Parathyroid adenoma (tissue), 2 donors: Measurements from ENCODE around the gene ACVRL1.

Experiments
- H2AFZ ChIP-seq: fragments of 300-600 bp; sonication (generic); one replicate; pipeline ENCODE4 v1.7.0; 2017; ENCODE audit warnings: antibody characterized with exemption, mild to moderate bottlenecking
- H3K27ac ChIP-seq: fragments of 300-600 bp; sonication (generic); one replicate; pipeline ENCODE4 v1.7.0; 2017
- H3K27me3 ChIP-seq: fragments of 300-600 bp; sonication (generic); one replicate; pipeline ENCODE4 v1.7.0; 2017; ENCODE audit warnings: low read length; ENCODE audit not compliant: control insufficient read depth, insufficient read depth
- H3K36me3 ChIP-seq: fragments of 300-600 bp; sonication (generic); one replicate; pipeline ENCODE4 v1.7.0; 2017; ENCODE audit warnings: low read length; ENCODE audit not compliant: control insufficient read depth, insufficient read depth
- H3K4me1 ChIP-seq: fragments of 300-600 bp; sonication (generic); one replicate; pipeline ENCODE4 v1.7.0; 2017; ENCODE audit warnings: control low read depth
- H3K4me2 ChIP-seq: fragments of 300-600 bp; sonication (generic); one replicate; pipeline ENCODE4 v1.7.0; 2017; ENCODE audit warnings: low read length
- H3K4me3 ChIP-seq: fragments of 300-600 bp; sonication (generic); one replicate; pipeline ENCODE4 v1.7.0; 2017; ENCODE audit warnings: low read depth, low read length
- H3K79me2 ChIP-seq: fragments of 300-600 bp; sonication (generic); one replicate; pipeline ENCODE4 v1.7.0; 2017; ENCODE audit warnings: control low read depth
- H3K9ac ChIP-seq: fragments of 300-600 bp; sonication (generic); one replicate; pipeline ENCODE4 v1.7.0; 2017; ENCODE audit warnings: mild to moderate bottlenecking
- H3K9me3 ChIP-seq: fragments of 300-600 bp; sonication (generic); one replicate; pipeline ENCODE4 v1.7.0; 2017; ENCODE audit warnings: low read length; ENCODE audit not compliant: control insufficient read depth
- TF ChIP-seq, protein P1 (sequence below): fragments of 300-600 bp; sonication (generic); IDR thresholded peaks from one replicate; pipeline ENCODE4 v1.7.0; 2017; ENCODE audit warnings: antibody characterized with exemption, mild to moderate bottlenecking
- donor health status: primary hyperparathyroidism.

ACVRL1 gene

DNA sequence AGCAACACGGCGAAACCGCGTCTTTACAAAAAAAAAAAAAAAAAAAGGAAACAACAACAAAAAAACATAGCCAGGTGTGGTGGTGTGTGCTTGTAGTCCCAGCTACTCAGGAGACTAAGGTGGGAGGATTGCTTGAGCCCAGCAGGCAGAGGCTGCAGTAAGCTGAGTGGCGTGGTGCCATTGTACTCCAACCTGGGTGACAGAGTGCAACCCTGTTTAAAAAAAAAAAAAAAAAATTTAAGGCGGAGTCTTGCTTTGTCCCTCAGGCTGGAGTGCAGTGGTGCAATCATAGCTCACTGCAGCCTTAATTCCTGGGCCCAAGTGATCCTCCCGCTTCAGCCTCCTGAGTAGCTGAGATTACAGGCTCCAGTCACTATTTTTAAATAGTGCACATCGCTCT lies 40.5 kb upstream of the ACVRL1 start:
- Histone ChIP-seq H3K36me3 (no peaks in the 10 kb centered on the region), H3K27me3 (no peaks in the 10 kb centered on the region), H3K4me3 (no peak overlapping the region), H3K9me3 (no peaks in the 10 kb centered on the region), H3K4me1 (peaks cover 15% of the 10 kb centered on the region), H3K79me2 (no peaks in the 10 kb centered on the region), H3K9ac (no peak overlapping the region), H3K27ac (no peak overlapping the region), H3K4me2 (no peak overlapping the region), H2AFZ (no peak overlapping the region)
- TF ChIP-seq, protein P1, sequence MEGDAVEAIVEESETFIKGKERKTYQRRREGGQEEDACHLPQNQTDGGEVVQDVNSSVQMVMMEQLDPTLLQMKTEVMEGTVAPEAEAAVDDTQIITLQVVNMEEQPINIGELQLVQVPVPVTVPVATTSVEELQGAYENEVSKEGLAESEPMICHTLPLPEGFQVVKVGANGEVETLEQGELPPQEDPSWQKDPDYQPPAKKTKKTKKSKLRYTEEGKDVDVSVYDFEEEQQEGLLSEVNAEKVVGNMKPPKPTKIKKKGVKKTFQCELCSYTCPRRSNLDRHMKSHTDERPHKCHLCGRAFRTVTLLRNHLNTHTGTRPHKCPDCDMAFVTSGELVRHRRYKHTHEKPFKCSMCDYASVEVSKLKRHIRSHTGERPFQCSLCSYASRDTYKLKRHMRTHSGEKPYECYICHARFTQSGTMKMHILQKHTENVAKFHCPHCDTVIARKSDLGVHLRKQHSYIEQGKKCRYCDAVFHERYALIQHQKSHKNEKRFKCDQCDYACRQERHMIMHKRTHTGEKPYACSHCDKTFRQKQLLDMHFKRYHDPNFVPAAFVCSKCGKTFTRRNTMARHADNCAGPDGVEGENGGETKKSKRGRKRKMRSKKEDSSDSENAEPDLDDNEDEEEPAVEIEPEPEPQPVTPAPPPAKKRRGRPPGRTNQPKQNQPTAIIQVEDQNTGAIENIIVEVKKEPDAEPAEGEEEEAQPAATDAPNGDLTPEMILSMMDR = no peak

DNA sequence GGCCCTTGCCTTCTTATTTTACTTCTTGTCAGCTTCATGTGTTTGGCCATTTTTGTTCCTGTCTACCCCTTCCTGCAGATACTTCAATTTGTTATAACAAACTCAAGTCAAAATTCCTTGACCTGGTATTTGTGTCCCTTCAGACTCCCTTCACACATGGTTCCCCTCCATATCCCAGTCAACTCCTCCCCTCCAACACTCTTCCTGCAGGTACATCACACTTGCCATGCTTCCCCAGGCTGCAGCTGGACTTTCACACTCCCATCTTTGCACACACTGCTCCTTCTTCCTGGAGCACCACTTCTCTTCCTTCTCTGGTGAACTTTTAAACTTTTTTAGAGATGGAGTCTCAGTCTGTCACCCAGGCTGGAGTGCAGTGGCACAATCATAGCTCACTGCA lies 39.9 kb upstream of the ACVRL1 start:
- Histone ChIP-seq H3K4me2 (no peak overlapping the region), H3K4me1 (peaks cover 15% of the 10 kb centered on the region), H3K4me3 (no peak overlapping the region), H3K79me2 (no peaks in the 10 kb centered on the region), H3K9ac (no peak overlapping the region), H3K9me3 (no peaks in the 10 kb centered on the region), H3K27me3 (no peaks in the 10 kb centered on the region), H2AFZ (no peak overlapping the region), H3K36me3 (no peaks in the 10 kb centered on the region), H3K27ac (no peak overlapping the region)
- TF ChIP-seq, protein P1 = no peak

DNA sequence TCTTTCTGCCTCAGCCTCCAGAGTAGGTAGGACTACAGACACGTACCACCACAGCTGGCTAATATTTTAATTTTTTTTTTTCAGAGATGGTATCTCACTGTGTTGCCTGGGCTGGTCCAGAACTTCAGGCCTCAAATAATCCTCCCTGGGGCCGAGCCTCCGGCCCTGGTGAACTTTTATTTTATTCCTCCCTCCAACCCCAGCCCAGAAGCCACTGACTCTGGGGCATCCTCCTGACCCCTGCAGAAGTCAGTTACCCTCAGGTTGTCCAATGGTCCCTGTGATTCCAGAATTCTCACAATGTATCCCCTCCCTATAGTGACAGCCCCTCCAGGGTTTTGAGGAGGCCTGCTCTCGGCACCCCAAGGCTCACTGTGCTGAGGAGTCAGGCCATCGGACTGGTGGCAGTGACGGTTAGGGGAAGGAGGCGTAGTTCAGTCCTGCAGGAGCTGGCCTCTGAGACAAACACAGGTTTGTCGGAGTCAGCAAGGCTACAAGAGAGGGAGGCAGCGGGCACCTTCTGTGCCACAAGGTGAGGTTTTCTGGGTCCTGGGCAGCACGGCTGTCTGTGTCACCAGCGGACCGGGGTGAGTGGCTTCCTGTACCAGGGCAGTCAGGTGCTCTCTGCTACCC lies 39.4 kb upstream of the ACVRL1 start:
- H3K79me2 ChIP-seq = no peaks in the 10 kb centered on the region
- H3K27me3 ChIP-seq = no peaks in the 10 kb centered on the region
- no peaks in the 10 kb centered on the region for H3K9me3 ChIP-seq
- no peak overlapping the region for H3K9ac ChIP-seq
- H3K4me1 ChIP-seq = peaks cover 15% of the 10 kb centered on the region
- H3K27ac ChIP-seq = no peak overlapping the region
- peak overlapping the region; percentile 12 for H2AFZ ChIP-seq
- no peaks in the 10 kb centered on the region for H3K36me3 ChIP-seq
- TF ChIP-seq, protein P1 = no peak
- no peak overlapping the region for H3K4me3 ChIP-seq
- peak overlapping the region; percentile 29 for H3K4me2 ChIP-seq

DNA sequence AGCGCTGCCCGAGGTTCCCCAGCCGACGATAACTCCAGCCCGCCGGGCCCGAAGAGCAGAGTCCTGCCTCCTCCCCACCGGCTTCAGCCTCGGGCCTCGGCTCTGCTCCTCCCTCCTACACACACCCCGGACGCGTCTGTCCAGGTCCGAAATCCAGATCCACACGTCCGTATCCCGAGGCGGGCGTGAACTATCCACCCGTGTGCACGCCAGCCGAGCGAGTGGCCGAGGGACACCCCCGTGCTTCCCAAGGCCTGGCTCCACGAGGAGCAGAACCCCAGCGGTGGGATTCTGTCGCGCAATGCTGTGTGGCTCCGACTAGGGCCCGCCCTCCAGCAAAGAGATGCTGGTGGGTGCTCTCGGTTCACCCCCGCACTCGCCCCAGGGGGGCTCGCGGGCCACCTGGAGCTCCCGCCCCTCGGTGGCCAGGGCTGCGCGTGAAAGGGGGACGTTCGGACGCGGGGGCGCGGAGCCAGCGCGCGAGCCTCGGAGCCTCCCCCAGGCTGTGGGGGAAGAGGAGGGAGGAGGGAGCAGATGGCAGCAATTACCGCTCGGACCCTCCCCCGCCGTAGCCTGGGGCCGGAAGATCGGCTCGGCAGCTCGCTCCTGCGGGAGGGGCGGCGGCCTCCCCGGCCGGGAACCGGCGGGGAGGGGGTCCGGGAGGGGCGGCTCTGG lies 38.3 kb upstream of the ACVRL1 start:
- TF ChIP-seq, protein P1 = no peak
- no peak overlapping the region for H3K27ac ChIP-seq
- peak overlapping the region; percentile 70 for H2AFZ ChIP-seq
- no peaks in the 10 kb centered on the region for H3K79me2 ChIP-seq
- H3K4me1 ChIP-seq = peaks cover 18% of the 10 kb centered on the region
- H3K9me3 ChIP-seq = no peaks in the 10 kb centered on the region
- no peaks in the 10 kb centered on the region for H3K36me3 ChIP-seq
- H3K4me3 ChIP-seq = peak overlapping the region; percentile 9
- H3K27me3 ChIP-seq = no peaks in the 10 kb centered on the region
- no peak overlapping the region for H3K9ac ChIP-seq
- no peak overlapping the region for H3K4me2 ChIP-seq

DNA sequence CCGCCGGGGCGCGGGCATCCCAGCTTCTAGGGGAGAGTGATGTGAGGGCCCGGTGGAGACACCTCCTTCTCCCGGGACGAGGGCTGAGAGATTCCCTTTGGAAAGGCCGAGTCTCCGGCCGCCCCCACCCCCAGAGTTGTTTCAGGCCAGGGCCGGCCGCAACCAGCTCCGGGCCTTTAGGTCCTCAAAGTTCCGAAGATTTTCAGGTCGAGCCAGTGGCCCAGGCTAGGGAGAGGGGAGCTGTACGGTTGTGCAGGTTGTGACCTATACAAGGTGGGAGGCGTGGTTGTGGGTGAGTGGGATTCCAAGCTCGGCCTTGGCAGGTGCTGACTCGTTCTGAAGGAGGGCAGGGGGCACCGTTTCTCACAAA lies 37.8 kb upstream of the ACVRL1 start:
- peaks cover 23% of the 10 kb centered on the region for H3K4me1 ChIP-seq
- no peaks in the 10 kb centered on the region for H3K9me3 ChIP-seq
- TF ChIP-seq, protein P1 = no peak
- H3K27ac ChIP-seq = no peak overlapping the region
- no peaks in the 10 kb centered on the region for H3K27me3 ChIP-seq
- no peaks in the 10 kb centered on the region for H3K36me3 ChIP-seq
- H2AFZ ChIP-seq = peak overlapping the region; percentile 70
- no peaks in the 10 kb centered on the region for H3K79me2 ChIP-seq
- no peak overlapping the region for H3K4me2 ChIP-seq
- no peak overlapping the region for H3K4me3 ChIP-seq
- no peak overlapping the region for H3K9ac ChIP-seq
